DLD1 (cell line): ENCODE data around the gene KCTD21.

Source experiments
- in situ Hi-C: cut with HindIII; loops from 2 replicates; pipeline ENCODE4 v1.10.0; 2017; ENCODE audit warnings: low sequenced_read_pairs

KCTD21 gene

GRCh38 chr11:78147807-78148206 lies 40.6 kb downstream of the KCTD21 start:
- in situ Hi-C loops = no loop called here

- in situ Hi-C loops = no loop called here
Measured at GRCh38 chr11:78145511-78146025, 42.9 kb downstream of the KCTD21 start.

- in situ Hi-C loops = no loop called here
Measured at GRCh38 chr11:78140392-78141077, 47.9 kb downstream of the KCTD21 start.

DNA sequence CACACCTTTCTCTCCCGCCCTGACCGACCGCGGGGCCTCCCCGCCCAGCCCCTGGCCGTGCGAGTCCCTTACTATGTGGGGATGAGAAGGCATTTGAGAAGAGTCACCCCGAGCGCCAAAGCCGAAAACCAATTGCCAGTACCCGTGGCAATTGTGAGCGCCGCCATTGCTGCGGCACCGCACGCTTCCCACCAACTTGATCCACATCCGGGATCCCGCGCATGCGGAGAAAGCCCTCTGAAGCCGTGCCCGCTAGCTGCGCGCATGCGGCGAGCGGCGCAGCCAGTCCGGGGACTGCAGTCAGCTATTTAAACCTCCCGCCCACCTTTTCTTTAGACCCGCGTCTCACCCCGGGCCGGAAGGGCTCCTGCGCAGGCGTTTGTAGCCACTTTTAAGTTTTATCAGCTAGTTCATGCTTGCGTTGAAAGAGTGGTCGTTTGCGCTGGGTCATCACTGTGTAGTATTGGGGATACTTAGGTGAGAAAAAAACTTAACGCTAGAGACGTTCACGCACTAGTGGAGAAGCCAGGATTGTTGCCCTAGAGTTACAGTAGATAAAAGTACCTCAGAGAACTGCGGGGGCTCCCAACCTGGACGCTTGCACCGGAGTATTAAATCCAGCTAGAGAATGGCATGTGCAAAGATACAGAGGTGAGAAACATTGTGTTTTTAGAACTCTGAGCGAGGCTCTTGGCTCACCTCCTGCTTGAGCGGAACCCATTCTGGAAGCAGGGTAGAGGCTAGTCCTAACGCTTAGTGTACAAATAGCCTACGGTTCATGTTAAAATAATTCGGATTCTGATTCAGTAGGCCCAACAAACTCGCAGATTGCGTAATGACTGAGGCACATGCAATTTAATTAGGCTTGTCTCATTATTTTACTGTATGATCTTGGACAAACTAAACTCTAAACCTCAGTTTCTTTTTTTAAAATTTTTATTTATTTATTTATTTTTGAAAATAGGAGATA lies 48.7 kb downstream of the KCTD21 start, which contains the start of gene ALG8:
TSS of gene ALG8 (minus strand) at position 205 of the 970 bp plus-strand sequence. CDS start at position 167, 38 bp downstream.
- in situ Hi-C loops = no loop called here

GRCh38 chr11:78138694-78139421 lies 49.6 kb downstream of the KCTD21 start:
- in situ Hi-C loops = no loop called here

GRCh38 chr11:78138291-78138690 lies 50.1 kb downstream of the KCTD21 start:
- in situ Hi-C loops = no loop called here

DNA sequence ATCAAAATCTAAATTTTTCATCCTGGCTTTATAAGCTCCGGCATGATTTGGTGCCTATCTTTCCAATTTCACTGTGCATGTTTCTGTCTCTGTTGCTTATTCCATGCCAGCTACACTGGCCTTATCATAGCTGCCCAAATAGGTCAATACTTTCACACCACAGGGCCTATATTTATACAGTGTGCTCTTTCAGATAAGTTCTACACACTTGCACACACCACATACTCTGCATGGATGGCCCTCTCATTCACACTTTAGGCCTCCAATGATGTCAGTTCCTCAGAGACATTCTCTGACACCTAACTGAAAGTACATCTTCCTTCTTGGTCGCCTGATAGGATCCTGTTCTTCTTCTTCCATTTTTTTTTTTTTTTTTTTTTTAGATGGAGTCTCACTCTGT lies 56.0 kb downstream of the KCTD21 start:
- in situ Hi-C loops = no loop called here

DNA sequence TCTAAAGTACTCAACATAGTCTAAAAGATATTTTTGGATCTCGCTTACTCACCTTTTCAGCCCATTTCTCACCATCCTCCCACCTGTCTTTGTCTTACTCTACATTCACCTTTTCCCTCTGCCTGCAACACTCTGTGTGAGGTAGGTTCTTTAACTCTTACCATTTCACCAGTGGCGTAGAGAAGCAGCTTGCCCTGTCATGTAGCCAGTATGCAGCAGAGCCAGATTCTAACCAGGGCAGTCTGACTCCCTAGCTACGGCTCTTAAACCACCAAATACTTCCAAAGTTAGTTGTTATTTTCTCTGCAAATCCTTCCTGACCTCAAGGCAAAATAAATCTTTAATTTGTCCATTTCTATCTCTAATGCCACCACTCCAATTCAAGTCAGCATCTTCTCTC lies 56.5 kb downstream of the KCTD21 start:
- in situ Hi-C loops = no loop called here

- in situ Hi-C loops = no loop called here
Measured at GRCh38 chr11:78127403-78127802, 61.0 kb downstream of the KCTD21 start.
